ENCODE data around the gene GMPR.

The GMPR gene

DNA sequence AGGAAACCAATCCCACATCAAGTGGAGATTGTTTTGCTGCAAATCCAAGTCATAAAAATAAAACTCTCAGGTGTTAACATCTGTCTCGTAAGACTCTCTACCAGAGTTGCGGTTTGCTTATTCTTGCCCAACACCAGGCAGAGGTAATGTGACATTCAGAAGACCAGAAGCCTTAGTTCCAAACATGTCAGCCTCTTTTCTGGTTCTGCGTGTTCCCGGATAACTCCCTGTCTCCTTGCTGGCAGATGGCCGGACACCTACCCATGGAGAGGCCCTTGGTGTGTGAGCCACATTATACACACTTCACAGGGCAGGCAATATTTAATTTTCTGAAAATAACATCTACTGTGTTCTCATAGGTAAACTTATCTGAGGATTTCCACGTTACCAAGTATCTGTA, 73.4 kb downstream of the GMPR start:
- DNase-seq (ENCODE audit: low spot score in 2 of 2): no peak
- H3K36me3 Mint-ChIP-seq (ENCODE audit: insufficient read depth): peaks cover 19% of the 10 kb centered on the region
- no peak overlapping the region for H3K27ac Mint-ChIP-seq (ENCODE audit: low read depth)
- H3K4me3 Mint-ChIP-seq: no peak overlapping the region
- H3K4me1 Mint-ChIP-seq: peaks cover 15% of the 10 kb centered on the region
- no peaks in the 10 kb centered on the region for H3K27me3 Mint-ChIP-seq
- no peak for ATAC-seq (replicated peaks; ENCODE audit: extremely low read depth, poor library complexity, severe bottlenecking)
- no peaks in the 10 kb centered on the region for H3K9me3 Mint-ChIP-seq

DNA sequence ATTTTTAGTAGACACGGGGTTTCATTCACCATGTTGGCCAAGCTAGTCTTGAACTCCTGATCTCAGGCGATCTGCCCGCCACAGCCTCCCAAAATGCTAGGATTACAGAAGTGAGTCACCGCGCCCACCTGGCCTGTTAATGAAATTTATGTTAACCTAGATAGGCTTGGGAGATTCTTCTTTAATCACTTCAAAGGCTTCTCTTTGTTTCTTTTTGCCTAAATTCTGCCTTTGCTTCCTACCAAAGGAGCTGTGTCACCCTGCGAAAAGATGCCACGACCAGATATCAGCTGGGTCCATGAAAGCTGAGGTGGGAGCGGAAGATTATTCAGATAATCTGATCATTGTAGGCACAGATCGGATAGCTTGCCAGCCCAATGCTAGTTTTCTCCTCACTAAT, 75.3 kb downstream of the GMPR start:
- Mint-ChIP-seq H3K27me3 (no peaks in the 10 kb centered on the region), H3K9me3 (no peaks in the 10 kb centered on the region), H3K4me3 (no peak overlapping the region), H3K27ac (ENCODE audit: low read depth) (no peak overlapping the region), H3K4me1 (peaks cover 26% of the 10 kb centered on the region), H3K36me3 (ENCODE audit: insufficient read depth) (peaks cover 9% of the 10 kb centered on the region)
- no peak for DNase-seq (ENCODE audit: low spot score in 2 of 2)
- no peak for ATAC-seq (replicated peaks; ENCODE audit: extremely low read depth, poor library complexity, severe bottlenecking)

DNA sequence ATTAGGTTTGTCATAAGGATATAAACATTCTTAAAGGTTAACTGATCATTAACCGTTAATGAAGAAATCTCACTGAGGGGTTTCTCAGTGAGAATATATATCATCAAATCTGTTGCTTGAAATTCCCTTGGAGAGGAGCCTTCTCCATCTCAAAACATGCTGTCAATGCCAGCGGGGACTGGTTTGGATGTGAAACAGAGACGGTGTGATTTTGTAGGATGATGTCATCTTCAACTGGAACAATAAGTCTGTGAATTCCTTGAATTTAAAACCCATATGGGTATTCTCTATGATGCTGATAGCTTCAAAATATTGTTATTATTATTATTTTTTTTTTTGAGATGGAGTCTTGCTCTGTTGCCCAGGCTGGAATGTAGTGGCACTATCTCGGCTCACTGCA, 75.9 kb downstream of the GMPR start:
- no peak overlapping the region for H3K4me3 Mint-ChIP-seq
- H3K4me1 Mint-ChIP-seq: peaks cover 32% of the 10 kb centered on the region
- no peak overlapping the region for H3K27ac Mint-ChIP-seq (ENCODE audit: low read depth)
- no peak for ATAC-seq (replicated peaks; ENCODE audit: extremely low read depth, poor library complexity, severe bottlenecking)
- no peaks in the 10 kb centered on the region for H3K27me3 Mint-ChIP-seq
- H3K36me3 Mint-ChIP-seq (ENCODE audit: insufficient read depth): peaks cover 7% of the 10 kb centered on the region
- H3K9me3 Mint-ChIP-seq: no peaks in the 10 kb centered on the region
- no peak for DNase-seq (ENCODE audit: low spot score in 2 of 2)

DNA sequence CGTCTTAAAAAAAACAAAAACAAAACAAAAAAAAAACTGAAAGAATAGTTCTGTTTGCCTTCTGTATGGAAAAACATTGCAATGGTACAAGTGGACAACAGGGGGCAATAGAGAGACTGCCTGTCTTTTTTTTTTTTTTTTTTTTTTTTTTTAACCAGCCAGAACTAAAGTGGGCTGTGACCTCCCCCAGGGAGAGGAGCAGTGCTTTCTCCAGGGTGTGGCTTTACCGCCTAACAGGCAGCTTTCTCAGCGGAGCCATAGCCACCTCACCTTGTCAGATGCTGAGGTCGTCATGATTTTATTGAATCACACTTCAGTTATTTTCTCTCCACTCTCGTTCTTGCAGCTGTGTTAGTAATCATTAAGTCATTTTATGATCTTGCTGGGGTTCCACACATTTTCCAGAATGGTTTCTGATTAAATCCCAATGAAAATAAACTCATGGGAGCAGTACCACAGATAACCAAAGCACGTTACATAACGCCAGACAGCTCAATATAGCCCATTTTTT, 78.4 kb downstream of the GMPR start:
- Mint-ChIP-seq H3K27me3 (no peaks in the 10 kb centered on the region), H3K9me3 (no peaks in the 10 kb centered on the region), H3K4me3 (no peak overlapping the region), H3K4me1 (peaks cover 43% of the 10 kb centered on the region), H3K27ac (ENCODE audit: low read depth) (peak overlapping the region; percentile 38), H3K36me3 (ENCODE audit: insufficient read depth) (peaks cover 8% of the 10 kb centered on the region)
- ATAC-seq (replicated peaks; ENCODE audit: extremely low read depth, poor library complexity, severe bottlenecking): no peak
- peak in 1 of 2 donors; percentile 27 for DNase-seq (ENCODE audit: low spot score in 2 of 2)

DNA sequence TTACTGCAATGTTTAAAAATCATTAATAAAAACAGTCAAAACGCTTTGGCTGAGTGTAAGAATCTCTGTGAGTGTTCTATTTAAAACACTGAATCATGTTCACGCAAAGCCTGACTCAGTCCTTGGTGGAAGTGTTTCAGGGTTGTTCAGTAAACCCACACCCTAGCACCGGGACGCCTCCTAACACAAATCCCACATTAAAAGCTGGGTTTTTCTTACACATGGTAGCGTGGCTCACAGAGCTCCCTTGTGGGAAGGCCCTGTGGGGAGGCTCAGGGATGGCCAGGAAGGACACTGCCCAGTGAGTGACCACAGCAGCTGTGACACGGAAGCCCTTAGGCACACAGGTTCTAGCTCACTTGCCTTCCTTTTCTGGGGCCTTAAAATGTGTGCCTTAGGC, 80.2 kb downstream of the GMPR start:
- Mint-ChIP-seq H3K27ac (ENCODE audit: low read depth) (peak overlapping the region; percentile 91), H3K36me3 (ENCODE audit: insufficient read depth) (peaks cover 18% of the 10 kb centered on the region), H3K4me3 (peak overlapping the region; percentile 75)

DNA sequence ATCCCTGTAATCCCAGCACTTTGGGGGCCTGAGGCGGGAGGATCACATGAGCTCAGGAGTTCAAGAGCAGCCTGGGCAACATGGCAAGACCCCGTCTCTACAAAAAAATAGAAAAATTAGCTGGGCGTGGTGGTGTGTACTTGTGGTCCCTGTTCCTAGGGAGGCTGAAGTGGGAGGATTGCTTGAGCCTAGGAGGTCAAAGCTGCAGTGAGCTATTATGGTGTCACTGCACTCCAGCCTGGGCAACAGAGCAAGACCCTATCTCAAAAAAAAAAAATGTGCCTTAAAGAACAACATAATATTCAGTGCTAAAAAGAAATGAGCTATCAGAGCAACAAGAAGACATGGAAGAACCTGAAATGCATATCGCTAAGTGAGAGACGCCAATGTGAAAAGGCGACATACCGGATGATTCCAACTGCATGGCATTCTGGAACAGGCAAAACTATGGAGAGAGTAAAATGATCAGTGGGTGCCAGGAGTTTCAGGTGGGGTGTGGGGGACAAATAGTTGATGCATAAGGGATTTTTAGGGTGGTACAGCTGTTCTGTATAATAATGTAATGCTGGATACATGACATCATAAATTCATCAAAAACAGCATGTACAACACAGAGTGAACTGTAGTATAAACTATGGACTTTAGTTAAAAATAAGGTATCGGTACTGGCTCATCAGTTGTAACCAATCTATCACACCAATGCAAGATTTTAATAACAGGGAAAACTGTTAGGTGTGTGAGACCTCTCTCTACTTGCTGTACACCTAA, 80.8 kb downstream of the GMPR start:
- Mint-ChIP-seq H3K4me1 (peaks cover 60% of the 10 kb centered on the region), H3K36me3 (ENCODE audit: insufficient read depth) (peaks cover 18% of the 10 kb centered on the region), H3K27me3 (no peaks in the 10 kb centered on the region), H3K27ac (ENCODE audit: low read depth) (peak overlapping the region; percentile 91), H3K4me3 (peak overlapping the region; percentile 75), H3K9me3 (no peaks in the 10 kb centered on the region)
- DNase-seq (ENCODE audit: low spot score in 2 of 2) (no peak), ATAC-seq (replicated peaks; ENCODE audit: extremely low read depth, poor library complexity, severe bottlenecking) (no peak)

More for the DNA sequence above, 80.2 kb downstream of the GMPR start:
- H3K4me1 Mint-ChIP-seq: peaks cover 57% of the 10 kb centered on the region
- DNase-seq (ENCODE audit: low spot score in 2 of 2) (no peak), ATAC-seq (replicated peaks; ENCODE audit: extremely low read depth, poor library complexity, severe bottlenecking) (no peak)
- H3K27me3 Mint-ChIP-seq: no peaks in the 10 kb centered on the region
- H3K9me3 Mint-ChIP-seq: no peaks in the 10 kb centered on the region

DNA sequence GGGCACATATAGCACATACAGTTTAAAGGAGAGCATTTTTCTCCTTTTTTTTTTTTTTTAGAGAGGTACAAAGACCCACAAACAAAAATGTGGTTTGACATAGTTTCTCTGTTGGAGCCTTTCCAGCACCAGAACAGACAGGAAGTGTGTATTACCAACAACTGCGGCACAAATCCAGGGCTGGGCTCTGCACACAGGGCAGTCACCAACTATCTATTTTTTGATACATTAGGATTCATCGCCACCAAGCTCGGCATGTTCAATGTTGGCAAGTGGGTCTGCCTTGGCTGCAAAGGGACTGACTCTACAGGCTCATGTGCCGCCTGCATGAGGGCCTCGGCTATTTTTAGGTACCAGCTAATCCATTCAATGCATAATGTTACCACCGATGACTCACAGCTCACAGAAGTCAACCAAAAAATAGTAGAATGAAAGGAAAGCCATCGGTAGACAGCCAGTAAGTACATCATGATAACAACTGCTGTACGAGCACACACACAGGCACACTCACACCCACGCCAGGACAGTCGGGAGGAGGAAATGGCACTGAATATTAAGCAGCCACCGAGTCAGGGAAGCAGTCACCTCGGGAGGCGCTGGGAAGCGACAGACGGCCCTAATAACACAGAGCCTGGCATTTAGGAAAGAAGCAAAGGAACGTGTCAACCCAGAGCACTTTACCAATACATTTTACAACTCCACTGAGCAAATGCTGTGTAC, 81.6 kb downstream of the GMPR start:
- peaks cover 66% of the 10 kb centered on the region for H3K4me1 Mint-ChIP-seq
- no peaks in the 10 kb centered on the region for H3K27me3 Mint-ChIP-seq
- peaks cover 20% of the 10 kb centered on the region for H3K36me3 Mint-ChIP-seq (ENCODE audit: insufficient read depth)
- H3K9me3 Mint-ChIP-seq: no peaks in the 10 kb centered on the region
- ATAC-seq (replicated peaks; ENCODE audit: extremely low read depth, poor library complexity, severe bottlenecking) (peak; percentile 57), DNase-seq (ENCODE audit: low spot score in 2 of 2) (peak; percentile 48 to 66)
- H3K4me3 Mint-ChIP-seq: peak overlapping the region; percentile 75
- H3K27ac Mint-ChIP-seq (ENCODE audit: low read depth): peak overlapping the region; percentile 91

DNA sequence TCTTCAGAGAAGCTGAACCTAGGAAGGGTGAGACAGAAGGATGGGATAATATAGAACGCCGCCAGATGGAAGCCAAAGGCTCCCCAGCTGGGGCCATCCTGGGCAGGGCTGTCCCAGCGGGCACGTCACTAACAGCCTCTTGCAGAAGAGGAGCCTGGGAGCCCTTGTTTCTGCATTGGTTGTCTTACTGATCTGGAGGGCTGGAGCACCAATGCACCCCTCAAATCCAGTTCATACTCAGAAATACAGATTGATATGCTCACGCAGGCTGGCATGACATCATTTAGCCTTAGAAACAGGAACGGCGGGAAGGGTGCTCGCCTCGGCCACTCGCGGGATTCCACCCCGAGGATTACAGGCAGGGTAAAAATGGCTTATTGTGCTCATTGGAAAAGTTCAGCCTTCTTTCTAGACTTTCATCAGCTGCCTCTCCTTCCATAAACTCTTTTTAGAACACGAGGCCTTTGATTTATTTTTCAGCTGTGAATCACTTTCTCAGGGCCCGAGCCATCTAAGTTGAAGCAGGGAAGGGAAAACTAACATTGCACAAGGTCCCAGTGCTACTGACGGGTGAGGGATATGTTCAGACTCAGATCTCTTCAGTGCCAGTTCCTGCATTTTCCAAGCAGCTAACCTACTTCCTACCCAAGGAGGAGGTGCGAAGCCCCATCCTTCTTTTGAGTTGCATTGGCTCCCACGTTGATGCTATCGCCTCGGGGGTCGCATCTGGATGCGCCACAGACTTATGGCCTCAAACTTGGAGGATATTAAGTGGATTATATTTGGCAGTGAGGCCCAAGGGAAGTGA, 82.3 kb downstream of the GMPR start:
- Mint-ChIP-seq H3K27me3 (no peaks in the 10 kb centered on the region), H3K9me3 (no peaks in the 10 kb centered on the region), H3K4me3 (peak overlapping the region; percentile 75), H3K36me3 (ENCODE audit: insufficient read depth) (peaks cover 23% of the 10 kb centered on the region), H3K27ac (ENCODE audit: low read depth) (peak overlapping the region; percentile 91), H3K4me1 (peaks cover 67% of the 10 kb centered on the region)
- DNase-seq (ENCODE audit: low spot score in 2 of 2): peak in 1 of 2 donors; percentile 6
- ATAC-seq (replicated peaks; ENCODE audit: extremely low read depth, poor library complexity, severe bottlenecking): no peak

DNA sequence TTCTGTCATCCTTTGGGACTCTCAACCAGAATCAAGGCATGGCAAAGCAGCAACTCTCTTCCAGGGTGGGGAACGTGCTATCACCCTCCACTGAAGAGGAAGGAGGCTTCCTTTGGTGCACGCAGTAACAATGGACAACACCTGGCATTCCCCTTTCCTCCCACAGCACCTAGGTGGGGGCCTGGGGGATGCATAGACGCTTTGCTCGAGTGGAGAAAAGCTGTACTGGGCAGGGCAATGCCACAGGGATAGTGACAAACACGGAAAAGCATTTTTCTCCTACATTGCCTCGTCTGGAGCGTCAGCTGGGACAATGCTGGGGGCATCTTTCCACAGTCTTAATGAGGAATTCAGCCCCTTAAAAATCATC, 82.9 kb downstream of the GMPR start:
- Mint-ChIP-seq H3K9me3 (no peaks in the 10 kb centered on the region), H3K27ac (ENCODE audit: low read depth) (peak overlapping the region; percentile 91), H3K27me3 (no peaks in the 10 kb centered on the region), H3K4me1 (peaks cover 67% of the 10 kb centered on the region), H3K4me3 (no peak overlapping the region), H3K36me3 (ENCODE audit: insufficient read depth) (peaks cover 26% of the 10 kb centered on the region)
- DNase-seq (ENCODE audit: low spot score in 2 of 2) (peak in 1 of 2 donors; percentile 8), ATAC-seq (replicated peaks; ENCODE audit: extremely low read depth, poor library complexity, severe bottlenecking) (no peak)

DNA sequence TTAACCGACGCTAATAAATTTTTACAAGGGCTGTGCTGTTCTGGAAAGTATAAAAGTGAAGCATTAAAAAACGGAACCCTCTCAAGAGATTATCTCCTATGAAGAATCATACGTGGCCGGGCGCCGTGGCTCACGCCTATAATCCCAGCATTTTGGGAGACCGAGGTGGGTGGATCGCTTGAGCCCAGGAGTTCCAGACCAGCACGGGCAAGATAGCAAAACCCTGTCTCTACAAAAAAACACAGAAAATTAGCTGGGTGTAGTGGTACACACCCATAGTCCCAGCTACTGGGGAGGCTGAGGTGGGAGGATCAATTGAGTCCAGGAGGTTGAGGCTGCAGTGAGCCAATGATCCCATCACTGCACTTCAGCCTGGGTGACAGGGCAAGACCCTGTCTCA, 83.4 kb downstream of the GMPR start:
- H3K27me3 Mint-ChIP-seq: no peaks in the 10 kb centered on the region
- ATAC-seq (replicated peaks; ENCODE audit: extremely low read depth, poor library complexity, severe bottlenecking) (no peak), DNase-seq (ENCODE audit: low spot score in 2 of 2) (no peak)
- H3K4me1 Mint-ChIP-seq: peaks cover 72% of the 10 kb centered on the region
- H3K27ac Mint-ChIP-seq (ENCODE audit: low read depth): peak overlapping the region; percentile 95
- H3K4me3 Mint-ChIP-seq: peak overlapping the region; percentile 71
- H3K9me3 Mint-ChIP-seq: no peaks in the 10 kb centered on the region
- H3K36me3 Mint-ChIP-seq (ENCODE audit: insufficient read depth): peaks cover 29% of the 10 kb centered on the region

DNA sequence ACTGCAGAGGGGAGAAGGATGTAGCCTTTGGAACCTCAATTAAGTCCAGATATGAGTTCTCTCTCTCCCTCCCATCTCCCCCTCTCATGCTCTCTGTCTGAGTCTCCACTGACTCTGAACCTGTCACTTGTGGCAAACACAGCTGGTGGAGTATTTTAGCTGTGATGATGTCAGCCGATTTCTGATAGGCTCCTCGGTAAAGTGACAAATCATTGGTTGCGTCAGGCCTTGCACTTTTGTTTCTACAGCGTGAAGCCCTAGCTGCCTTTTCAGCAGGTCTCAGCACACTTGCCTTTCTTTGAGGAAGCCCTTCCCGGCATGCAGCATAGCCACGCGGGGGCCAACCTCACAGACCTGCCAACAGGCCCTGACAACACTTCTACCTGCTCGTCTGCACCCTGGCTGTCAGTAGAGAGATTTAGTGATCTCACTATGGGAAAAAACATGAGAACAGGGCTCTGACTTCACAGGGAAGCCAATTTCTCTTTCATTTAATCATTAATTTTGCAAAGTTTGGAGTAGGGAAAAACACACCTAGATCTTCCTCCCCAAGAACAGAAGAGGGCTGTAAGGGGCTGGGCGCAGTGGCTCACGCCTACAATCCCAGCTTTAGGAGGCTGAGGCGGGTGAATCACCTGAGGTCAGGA, 84.4 kb downstream of the GMPR start:
- Mint-ChIP-seq H3K27ac (ENCODE audit: low read depth) (peak overlapping the region; percentile 95), H3K9me3 (no peaks in the 10 kb centered on the region), H3K4me3 (peak overlapping the region; percentile 71), H3K4me1 (peaks cover 69% of the 10 kb centered on the region), H3K36me3 (ENCODE audit: insufficient read depth) (peaks cover 33% of the 10 kb centered on the region), H3K27me3 (no peaks in the 10 kb centered on the region)
- peak; percentile 74 for ATAC-seq (replicated peaks; ENCODE audit: extremely low read depth, poor library complexity, severe bottlenecking)
- peak; percentile 47 to 83 for DNase-seq (ENCODE audit: low spot score in 2 of 2)

DNA sequence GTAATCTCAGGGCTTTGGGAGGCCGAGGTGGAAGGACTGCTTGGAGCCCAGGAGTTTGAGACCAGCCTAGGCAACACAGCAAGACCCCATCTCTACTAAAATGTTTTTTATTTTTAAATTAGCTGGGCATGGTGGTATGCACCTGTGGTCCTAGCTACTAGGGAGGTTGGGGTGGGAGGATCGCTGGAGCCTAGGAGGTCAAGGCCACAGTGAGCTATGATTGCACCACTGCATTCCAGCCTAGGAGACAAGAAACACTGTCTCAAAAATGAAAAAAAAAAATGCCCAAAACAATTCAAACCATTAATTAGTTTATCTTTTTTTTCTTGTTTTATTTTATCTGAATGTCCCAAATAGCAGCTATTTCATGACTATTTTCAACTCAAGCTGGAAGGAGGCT, 85.8 kb downstream of the GMPR start:
- peaks cover 60% of the 10 kb centered on the region for H3K4me1 Mint-ChIP-seq
- H3K36me3 Mint-ChIP-seq (ENCODE audit: insufficient read depth): peaks cover 34% of the 10 kb centered on the region
- H3K9me3 Mint-ChIP-seq: no peaks in the 10 kb centered on the region
- no peak for DNase-seq (ENCODE audit: low spot score in 2 of 2)
- H3K27me3 Mint-ChIP-seq: no peaks in the 10 kb centered on the region
- no peak for ATAC-seq (replicated peaks; ENCODE audit: extremely low read depth, poor library complexity, severe bottlenecking)
- peak overlapping the region; percentile 95 for H3K27ac Mint-ChIP-seq (ENCODE audit: low read depth)
- no peak overlapping the region for H3K4me3 Mint-ChIP-seq
